Measurements from ENCODE around the gene PCNA.

The PCNA gene

GRCh38 chr20:5135363-5136012 is 15.7 kb upstream of the PCNA start:
- H3K9me3 ChIP-seq, result no peaks in the 10 kb centered on the region; the same call in 1 of the 2 replicates
- H3K4me1 ChIP-seq, result no peaks in the 10 kb centered on the region
- TF ChIP-seq, protein P1, sequence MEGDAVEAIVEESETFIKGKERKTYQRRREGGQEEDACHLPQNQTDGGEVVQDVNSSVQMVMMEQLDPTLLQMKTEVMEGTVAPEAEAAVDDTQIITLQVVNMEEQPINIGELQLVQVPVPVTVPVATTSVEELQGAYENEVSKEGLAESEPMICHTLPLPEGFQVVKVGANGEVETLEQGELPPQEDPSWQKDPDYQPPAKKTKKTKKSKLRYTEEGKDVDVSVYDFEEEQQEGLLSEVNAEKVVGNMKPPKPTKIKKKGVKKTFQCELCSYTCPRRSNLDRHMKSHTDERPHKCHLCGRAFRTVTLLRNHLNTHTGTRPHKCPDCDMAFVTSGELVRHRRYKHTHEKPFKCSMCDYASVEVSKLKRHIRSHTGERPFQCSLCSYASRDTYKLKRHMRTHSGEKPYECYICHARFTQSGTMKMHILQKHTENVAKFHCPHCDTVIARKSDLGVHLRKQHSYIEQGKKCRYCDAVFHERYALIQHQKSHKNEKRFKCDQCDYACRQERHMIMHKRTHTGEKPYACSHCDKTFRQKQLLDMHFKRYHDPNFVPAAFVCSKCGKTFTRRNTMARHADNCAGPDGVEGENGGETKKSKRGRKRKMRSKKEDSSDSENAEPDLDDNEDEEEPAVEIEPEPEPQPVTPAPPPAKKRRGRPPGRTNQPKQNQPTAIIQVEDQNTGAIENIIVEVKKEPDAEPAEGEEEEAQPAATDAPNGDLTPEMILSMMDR (IDR thresholded peaks at IDR 0.05; ENCODE audit: low read depth, low read length), result no peak
- 0 out of 2 replicates have a peak, but pooled peaks cover 3% of the 10 kb centered on the region for H3K36me3 ChIP-seq
- no peaks in the 10 kb centered on the region; the same call in 1 of the 2 replicates for H3K27me3 ChIP-seq
- DNase-seq, result no peak
- H3K4me3 ChIP-seq (ENCODE audit: low read depth, low read length), result no peak overlapping the region

DNA sequence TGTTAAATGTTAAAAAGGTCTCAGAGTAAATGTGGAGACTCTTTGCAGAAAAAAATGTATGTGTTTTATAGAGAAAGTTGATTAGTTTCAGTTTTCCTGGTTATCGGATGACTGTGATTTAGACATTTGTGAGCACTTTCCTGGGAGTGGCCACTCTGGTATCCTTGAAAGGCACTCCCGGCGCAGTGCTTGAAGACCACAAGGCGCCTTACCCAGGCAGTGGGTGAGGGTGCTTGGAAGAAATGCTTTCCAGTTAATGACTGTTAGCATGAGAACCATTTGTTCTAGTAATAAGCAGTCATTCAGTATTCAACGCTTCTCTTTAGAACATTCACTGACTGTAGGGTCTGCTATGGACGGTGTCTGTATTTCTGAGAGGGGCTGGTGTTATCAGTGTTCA is 14.2 kb upstream of the PCNA start:
- no peaks in the 10 kb centered on the region; the same call in 1 of the 2 replicates for H3K27me3 ChIP-seq
- TF ChIP-seq, protein P1 (IDR thresholded peaks at IDR 0.05; ENCODE audit: low read depth, low read length), result no peak
- no peaks in the 10 kb centered on the region for H3K36me3 ChIP-seq
- H3K4me1 ChIP-seq, result no peaks in the 10 kb centered on the region
- H3K9me3 ChIP-seq, result no peaks in the 10 kb centered on the region; the same call in 1 of the 2 replicates
- H3K4me3 ChIP-seq (ENCODE audit: low read depth, low read length), result no peak overlapping the region
- no peak for DNase-seq

DNA sequence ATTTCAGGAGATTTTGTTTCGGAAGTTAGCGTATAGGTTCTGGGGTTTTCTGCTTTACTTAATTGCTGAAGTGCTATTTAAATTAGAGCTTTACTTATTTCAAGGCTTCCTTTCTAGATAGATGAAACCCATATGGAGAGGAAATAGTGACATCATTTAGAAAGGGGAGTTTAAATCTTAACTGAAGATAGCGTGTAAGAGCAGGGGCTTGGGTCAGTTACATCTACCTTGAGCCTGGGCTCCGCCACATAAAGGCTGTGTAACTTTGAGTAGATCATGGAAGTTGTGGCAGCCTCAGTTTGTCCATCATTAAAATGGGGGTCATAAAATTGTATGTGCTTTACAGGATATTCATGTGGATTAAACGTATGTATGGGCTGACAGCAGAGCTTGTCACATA is 11.7 kb upstream of the PCNA start:
- no peaks in the 10 kb centered on the region for H3K27me3 ChIP-seq
- no peak overlapping the region for H3K4me3 ChIP-seq (ENCODE audit: low read depth, low read length)
- no peak for DNase-seq
- H3K4me1 ChIP-seq, result no peaks in the 10 kb centered on the region
- TF ChIP-seq, protein P1 (IDR thresholded peaks at IDR 0.05; ENCODE audit: low read depth, low read length), result no peak
- H3K36me3 ChIP-seq, result peaks cover 3% of the 10 kb centered on the region; the same call in 1 of the 2 replicates
- H3K9me3 ChIP-seq, result no peaks in the 10 kb centered on the region; the same call in 1 of the 2 replicates

DNA sequence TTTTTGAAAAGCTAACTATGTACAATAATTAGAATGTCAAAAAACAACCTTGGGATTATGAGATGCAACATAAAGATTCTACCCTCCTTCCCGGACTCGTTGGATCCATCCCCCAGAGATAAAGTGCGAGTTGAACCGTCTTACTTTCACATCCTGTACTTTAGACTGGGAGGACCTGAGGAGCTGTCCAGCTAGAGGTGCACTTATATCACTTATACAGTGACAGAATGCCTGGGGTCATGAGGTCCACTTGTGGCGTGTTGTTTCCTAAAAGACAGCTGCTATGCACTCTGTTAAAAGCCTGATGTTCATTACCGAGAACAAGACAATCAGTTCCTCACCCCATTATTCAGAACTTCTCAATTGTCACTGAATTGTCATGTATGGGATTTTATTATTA is 9.1 kb upstream of the PCNA start:
- Histone ChIP-seq H3K4me1 (no peaks in the 10 kb centered on the region), H3K9me3 (no peaks in the 10 kb centered on the region; the same call in 1 of the 2 replicates), H3K27me3 (no peaks in the 10 kb centered on the region), H3K36me3 (peaks cover 3% of the 10 kb centered on the region; the same call in 1 of the 2 replicates), H3K4me3 (ENCODE audit: low read depth, low read length) (no peak overlapping the region)
- DNase-seq, result no peak
- TF ChIP-seq, protein P1 (IDR thresholded peaks at IDR 0.05; ENCODE audit: low read depth, low read length), result no peak

DNA sequence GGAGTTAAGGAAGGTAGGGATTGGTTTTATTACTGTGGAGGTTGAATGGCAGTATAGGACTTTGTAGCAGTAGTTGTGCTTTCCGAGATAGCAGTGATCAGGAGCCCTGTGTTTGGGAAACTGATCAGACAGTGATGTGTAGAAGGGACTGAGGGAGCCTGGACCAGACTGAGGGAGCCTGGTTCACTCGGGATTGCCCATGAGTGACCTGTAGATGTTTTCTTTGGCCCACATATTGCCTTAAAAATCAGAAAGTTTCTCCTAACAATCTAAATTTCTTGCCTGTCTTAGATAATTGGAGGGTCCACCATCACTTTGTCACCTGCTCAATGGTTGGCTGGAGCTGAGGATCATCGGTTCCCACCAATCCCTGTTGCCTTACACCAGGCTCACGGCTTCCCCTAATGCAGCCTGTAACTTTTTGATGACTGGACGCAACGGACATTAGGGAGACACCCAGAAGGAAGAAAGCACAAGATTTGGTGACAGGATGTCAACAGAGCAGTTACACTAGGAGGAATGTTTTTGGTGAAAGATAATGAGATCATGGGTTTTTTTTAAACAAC is 8.2 kb upstream of the PCNA start:
- peak overlapping the region; percentile 99 for H3K4me3 ChIP-seq (ENCODE audit: low read depth, low read length)
- H3K9me3 ChIP-seq, result no peaks in the 10 kb centered on the region; the same call in 1 of the 2 replicates
- DNase-seq, result no peak
- TF ChIP-seq, protein P1 (IDR thresholded peaks at IDR 0.05; ENCODE audit: low read depth, low read length), result no peak
- H3K27me3 ChIP-seq, result no peaks in the 10 kb centered on the region
- peaks cover 3% of the 10 kb centered on the region; the same call in 1 of the 2 replicates for H3K36me3 ChIP-seq
- no peaks in the 10 kb centered on the region for H3K4me1 ChIP-seq

Measured in BE2C (cell line).